WTC11 (cell line): ENCODE measurements around the gene TAF4.

ENCODE experiments used
- ESRRA ChIP-seq: sonication (generic); formaldehyde crosslinking; IDR thresholded peaks from 2 replicates; pipeline ENCODE4 v1.8.1; 2022; ENCODE audit warnings: mild to moderate bottlenecking, missing genetic modification reagents, borderline replicate concordance
- MXD4 ChIP-seq: fragments of 250-450 bp; sonication (Bioruptor Pico); IDR thresholded peaks from 2 replicates; pipeline ENCODE4 v1.8.0; 2021; ENCODE audit warnings: mild to moderate bottlenecking, moderate library complexity, borderline replicate concordance
- NFYB ChIP-seq: sonication (generic); formaldehyde crosslinking; conservative IDR thresholded peaks from 2 replicates; pipeline ENCODE4 v1.8.0; 2022; ENCODE audit warnings: low read depth, missing genetic modification reagents
- TF ChIP-seq, protein P1 (sequence below): fragments of 250-450 bp; sonication (Bioruptor Pico); IDR thresholded peaks from 2 replicates; pipeline ENCODE4 v2.1.2; 2022; ENCODE audit warnings: mild to moderate bottlenecking, moderate library complexity
- TF ChIP-seq, protein P2 (sequence below): fragments of 200-600 bp; IDR thresholded peaks from 2 replicates; pipeline ENCODE4 v1.8.0; 2022; ENCODE audit warnings: antibody characterized with exemption
- TF ChIP-seq, protein P3 (sequence below): sonication (generic); formaldehyde crosslinking; IDR thresholded peaks from 2 replicates; pipeline ENCODE4 v1.8.0; 2022; ENCODE audit warnings: mild to moderate bottlenecking, missing genetic modification reagents

DNA sequence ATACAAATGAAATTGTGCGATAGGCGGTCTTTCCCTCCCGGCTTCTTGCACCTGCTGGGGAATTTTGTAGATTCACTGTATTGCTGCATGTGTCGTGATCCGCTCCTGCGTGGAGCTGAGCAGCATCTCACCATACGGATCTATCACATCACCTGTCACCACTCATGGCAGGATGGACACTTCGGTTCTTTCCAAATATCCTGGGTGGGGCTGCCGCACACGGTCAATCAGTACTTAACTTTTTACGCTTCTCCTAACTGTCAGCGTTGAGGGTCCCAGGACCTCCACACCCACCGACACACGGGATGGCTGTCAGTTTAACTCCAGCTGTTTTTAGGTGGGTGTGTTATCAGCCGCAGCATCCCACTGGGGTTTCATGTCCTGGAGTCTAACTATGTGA is 19.2 kb downstream of the TAF4 start:
- TF ChIP-seq NFYB (CRISPR knock-in tag) (no peak), MXD4 (CRISPR knock-in tag) (no peak), ESRRA (CRISPR knock-in tag) (no peak)
- TF ChIP-seq, protein P1, sequence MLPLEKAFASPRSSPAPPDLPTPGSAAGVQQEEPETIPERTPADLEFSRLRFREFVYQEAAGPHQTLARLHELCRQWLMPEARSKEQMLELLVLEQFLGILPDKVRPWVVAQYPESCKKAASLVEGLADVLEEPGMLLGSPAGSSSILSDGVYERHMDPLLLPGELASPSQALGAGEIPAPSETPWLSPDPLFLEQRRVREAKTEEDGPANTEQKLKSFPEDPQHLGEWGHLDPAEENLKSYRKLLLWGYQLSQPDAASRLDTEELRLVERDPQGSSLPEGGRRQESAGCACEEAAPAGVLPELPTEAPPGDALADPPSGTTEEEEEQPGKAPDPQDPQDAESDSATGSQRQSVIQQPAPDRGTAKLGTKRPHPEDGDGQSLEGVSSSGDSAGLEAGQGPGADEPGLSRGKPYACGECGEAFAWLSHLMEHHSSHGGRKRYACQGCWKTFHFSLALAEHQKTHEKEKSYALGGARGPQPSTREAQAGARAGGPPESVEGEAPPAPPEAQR (CRISPR knock-in tag), result no peak
- TF ChIP-seq, protein P2, sequence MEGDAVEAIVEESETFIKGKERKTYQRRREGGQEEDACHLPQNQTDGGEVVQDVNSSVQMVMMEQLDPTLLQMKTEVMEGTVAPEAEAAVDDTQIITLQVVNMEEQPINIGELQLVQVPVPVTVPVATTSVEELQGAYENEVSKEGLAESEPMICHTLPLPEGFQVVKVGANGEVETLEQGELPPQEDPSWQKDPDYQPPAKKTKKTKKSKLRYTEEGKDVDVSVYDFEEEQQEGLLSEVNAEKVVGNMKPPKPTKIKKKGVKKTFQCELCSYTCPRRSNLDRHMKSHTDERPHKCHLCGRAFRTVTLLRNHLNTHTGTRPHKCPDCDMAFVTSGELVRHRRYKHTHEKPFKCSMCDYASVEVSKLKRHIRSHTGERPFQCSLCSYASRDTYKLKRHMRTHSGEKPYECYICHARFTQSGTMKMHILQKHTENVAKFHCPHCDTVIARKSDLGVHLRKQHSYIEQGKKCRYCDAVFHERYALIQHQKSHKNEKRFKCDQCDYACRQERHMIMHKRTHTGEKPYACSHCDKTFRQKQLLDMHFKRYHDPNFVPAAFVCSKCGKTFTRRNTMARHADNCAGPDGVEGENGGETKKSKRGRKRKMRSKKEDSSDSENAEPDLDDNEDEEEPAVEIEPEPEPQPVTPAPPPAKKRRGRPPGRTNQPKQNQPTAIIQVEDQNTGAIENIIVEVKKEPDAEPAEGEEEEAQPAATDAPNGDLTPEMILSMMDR, result no peak
- TF ChIP-seq, protein P3, sequence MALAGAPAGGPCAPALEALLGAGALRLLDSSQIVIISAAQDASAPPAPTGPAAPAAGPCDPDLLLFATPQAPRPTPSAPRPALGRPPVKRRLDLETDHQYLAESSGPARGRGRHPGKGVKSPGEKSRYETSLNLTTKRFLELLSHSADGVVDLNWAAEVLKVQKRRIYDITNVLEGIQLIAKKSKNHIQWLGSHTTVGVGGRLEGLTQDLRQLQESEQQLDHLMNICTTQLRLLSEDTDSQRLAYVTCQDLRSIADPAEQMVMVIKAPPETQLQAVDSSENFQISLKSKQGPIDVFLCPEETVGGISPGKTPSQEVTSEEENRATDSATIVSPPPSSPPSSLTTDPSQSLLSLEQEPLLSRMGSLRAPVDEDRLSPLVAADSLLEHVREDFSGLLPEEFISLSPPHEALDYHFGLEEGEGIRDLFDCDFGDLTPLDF, result no peak
